Natural killer cell (primary cell): ENCODE data around the gene IRX4. TPM values are rescaled to one million over a fixed set of nuclear protein-coding genes. Genes with fewer than 3 reads are reported as not detected.

Experiments used
- ATAC-seq, 3 donors: fragments of 150-1000 bp in 2 of 3; fragments of 200-7000 bp in 1 of 3; cut with Tn5 transposase; 1 replicate in 1 of 3; 2 replicates in 2 of 3; pipeline ENCODE4 v1.10.0; 2021; ENCODE audit warnings: mild to moderate bottlenecking in 2 of 3, moderate library complexity in 2 of 3
- DNase-seq, 2 donors: peaks; one replicate each; pipeline versions ENCODE4 v3.0.0 to v3.0.0-alpha.2; 2013 to 2021; ENCODE audit warnings: mixed read lengths in 1 of 2
- H3K27ac ChIP-seq: one replicate; pipeline ENCODE4 v1.5.1; 2013; ENCODE audit warnings: mild to moderate bottlenecking, low read length
- H3K27me3 ChIP-seq: one replicate; pipeline ENCODE4 v1.6.1; 2013; ENCODE audit warnings: low read length; ENCODE audit not compliant: control insufficient read depth, insufficient read depth
- H3K36me3 ChIP-seq: one replicate; pipeline ENCODE4 v1.6.1; 2013; ENCODE audit warnings: low read length; ENCODE audit not compliant: control insufficient read depth, insufficient read depth
- H3K4me1 ChIP-seq: one replicate; pipeline ENCODE4 v1.6.1; 2013; ENCODE audit warnings: low read length; ENCODE audit not compliant: control insufficient read depth, insufficient read depth
- H3K4me3 ChIP-seq: one replicate; pipeline ENCODE4 v1.5.1; 2013; ENCODE audit warnings: low read length
- H3K9me3 ChIP-seq: one replicate; pipeline ENCODE4 v1.6.1; 2013; ENCODE audit warnings: low read length; ENCODE audit not compliant: control insufficient read depth, insufficient read depth
- H3K27ac Mint-ChIP-seq, 2 donors: one replicate each; pipeline ENCODE4 v1.8.0; 2022; ENCODE audit warnings: mild to moderate bottlenecking in 2 of 2, mixed read lengths in 2 of 2, moderate library complexity in 1 of 2
- H3K27me3 Mint-ChIP-seq, 2 donors: one replicate each; pipeline ENCODE4 v1.8.0; 2022; ENCODE audit warnings: low read depth in 2 of 2, mixed read lengths in 2 of 2
- H3K36me3 Mint-ChIP-seq: one replicate; pipeline ENCODE4 v1.8.0; 2022; ENCODE audit warnings: mixed read lengths
- H3K4me1 Mint-ChIP-seq, 2 donors: one replicate each; pipeline ENCODE4 v1.8.0; 2022; ENCODE audit warnings: mixed read lengths in 2 of 2
- H3K4me3 Mint-ChIP-seq: one replicate; pipeline ENCODE4 v1.8.0; 2022; ENCODE audit warnings: mild to moderate bottlenecking, moderate library complexity, mixed read lengths
- H3K9me3 Mint-ChIP-seq, 2 donors: one replicate each; pipeline ENCODE4 v1.8.0; 2022; ENCODE audit warnings: mixed read lengths in 2 of 2
- CTCF ChIP-seq: fragments of 200-600 bp; IDR thresholded peaks from one replicate; pipeline ENCODE4 v1.8.0; 2022; ENCODE audit warnings: antibody characterized with exemption
- WGBS: methylation state at CpG from one replicate; pipeline ENCODE4 v1.1.7; 2013; ENCODE audit warnings: missing lambda C conversion rate; ENCODE audit not compliant: insufficient coverage; 5-methylcytosine and 5-hydroxymethylcytosine counted together
- intact Hi-C: fragments of 100-400 bp; cut with micrococcal nuclease; formaldehyde crosslinking; loops from one replicate; pipeline ENCODE4 v1.14.2; 2022
- total RNA-seq, 4 donors: library from RNA; stranded (reverse); fragments of 120-200 nt in 1 of 4; gene quantifications; one replicate each; pipeline versions ENCODE4 v1.2.3 to v1.2.4, GENCODE V29; 2013 to 2022

IRX4 gene
- total RNA-seq, 3 donors from 2014 or later (not counting 1 experiment from before 2014, with no cell fraction given): not detected

- no peaks in the 10 kb centered on the region for H3K36me3 ChIP-seq
- WGBS: 7% methylated on average over 36 of the region's 36 CpGs
- peaks cover 25% of the 10 kb centered on the region for H3K27me3 ChIP-seq
- H3K27ac ChIP-seq: no peak overlapping the region
- no peak overlapping the region for H3K4me3 Mint-ChIP-seq
- H3K27ac Mint-ChIP-seq: no peak overlapping the region
- no peaks in the 10 kb centered on the region for H3K9me3 Mint-ChIP-seq
- H3K4me1 ChIP-seq: no peaks in the 10 kb centered on the region
- no peak for ATAC-seq
- no peak overlapping the region for H3K4me3 ChIP-seq
- no peaks in the 10 kb centered on the region for H3K36me3 Mint-ChIP-seq
- intact Hi-C loops: no loop called here
- H3K4me1 Mint-ChIP-seq: peaks cover 0 to 5% of the 10 kb centered on the region in 2 donors
- no peak for DNase-seq
- H3K9me3 ChIP-seq: no peaks in the 10 kb centered on the region
- H3K27me3 Mint-ChIP-seq: peaks cover 30 to 34% of the 10 kb centered on the region in 2 donors
- no peak for TF ChIP-seq CTCF
Observed at GRCh38 chr5:1875281-1875842, 7.4 kb downstream of the IRX4 start.

- 4% methylated on average over 36 of the region's 36 CpGs for WGBS
- no peaks in the 10 kb centered on the region for H3K9me3 ChIP-seq
- H3K4me1 ChIP-seq: no peaks in the 10 kb centered on the region
- no peaks in the 10 kb centered on the region for H3K9me3 Mint-ChIP-seq
- peaks cover 24 to 28% of the 10 kb centered on the region in 2 donors for H3K27me3 Mint-ChIP-seq
- ATAC-seq: no peak
- intact Hi-C loops: no loop called here
- no peak overlapping the region for H3K4me3 ChIP-seq
- no peak for DNase-seq
- H3K4me1 Mint-ChIP-seq: peaks cover 0 to 5% of the 10 kb centered on the region in 2 donors
- no peak for TF ChIP-seq CTCF
- H3K36me3 ChIP-seq: no peaks in the 10 kb centered on the region
- H3K27me3 ChIP-seq: peaks cover 23% of the 10 kb centered on the region
- no peak overlapping the region for H3K27ac ChIP-seq
- H3K36me3 Mint-ChIP-seq: no peaks in the 10 kb centered on the region
- no peak overlapping the region for H3K4me3 Mint-ChIP-seq
- H3K27ac Mint-ChIP-seq: no peak overlapping the region
Observed at GRCh38 chr5:1874771-1875220, 7.9 kb downstream of the IRX4 start.

- DNase-seq (no peak), ATAC-seq (no peak)
- Mint-ChIP-seq H3K4me3 (no peak overlapping the region), H3K27me3 (peaks cover 20 to 24% of the 10 kb centered on the region in 2 donors), H3K27ac (no peak overlapping the region), H3K9me3 (no peaks in the 10 kb centered on the region), H3K36me3 (no peaks in the 10 kb centered on the region), H3K4me1 (peaks cover 0 to 5% of the 10 kb centered on the region in 2 donors)
- Histone ChIP-seq H3K9me3 (no peaks in the 10 kb centered on the region), H3K4me1 (no peaks in the 10 kb centered on the region), H3K36me3 (no peaks in the 10 kb centered on the region), H3K4me3 (no peak overlapping the region), H3K27me3 (peaks cover 23% of the 10 kb centered on the region), H3K27ac (no peak overlapping the region)
- intact Hi-C loops: no loop called here
- WGBS: 13% methylated on average over 8 of the region's 10 CpGs
- no peak for TF ChIP-seq CTCF
Observed at GRCh38 chr5:1874348-1874747, 8.4 kb downstream of the IRX4 start.
